Mononuclear cell (primary cell): ENCODE data around the gene HUNK. TPM values are rescaled to one million over a fixed set of nuclear protein-coding genes. Genes with fewer than 3 reads are reported as not detected.

Experiments
- H3K27me3 ChIP-seq: 2 replicates; pipeline ENCODE4 v1.6.0; 2011; ENCODE audit warnings: low read length, control low read depth; ENCODE audit not compliant: insufficient read depth
- H3K4me1 ChIP-seq: 2 replicates; pipeline ENCODE4 v1.5.1; 2011; ENCODE audit warnings: mild to moderate bottlenecking, low read length, control low read depth; ENCODE audit not compliant: insufficient read depth
- H3K4me3 ChIP-seq: 2 replicates; pipeline ENCODE4 v1.5.1; 2011; ENCODE audit warnings: mild to moderate bottlenecking, low read length, moderate library complexity
- H3K9me3 ChIP-seq: 2 replicates; pipeline ENCODE4 v1.5.1; 2011; ENCODE audit warnings: low read depth, mild to moderate bottlenecking, control low read depth, low read length
- total RNA-seq: library from RNA; depleted of rRNA; stranded (reverse); fragments of >200 nt; gene quantifications from one replicate; pipeline ENCODE4 v1.2.3, GENCODE V29; 2012

Gene HUNK
- total RNA-seq, 1 donor: 0.10 TPM

GRCh38 chr21:31915566-31915965, 42.7 kb downstream of the HUNK start:
- Histone ChIP-seq H3K4me1 (no peaks in the 10 kb centered on the region), H3K4me3 (no peak overlapping the region), H3K27me3 (no peaks in the 10 kb centered on the region), H3K9me3 (no peaks in the 10 kb centered on the region)

- Histone ChIP-seq H3K9me3 (no peaks in the 10 kb centered on the region), H3K4me1 (no peaks in the 10 kb centered on the region), H3K27me3 (no peaks in the 10 kb centered on the region), H3K4me3 (no peak overlapping the region)
Observed at GRCh38 chr21:31917108-31917507, 44.3 kb downstream of the HUNK start.

DNA sequence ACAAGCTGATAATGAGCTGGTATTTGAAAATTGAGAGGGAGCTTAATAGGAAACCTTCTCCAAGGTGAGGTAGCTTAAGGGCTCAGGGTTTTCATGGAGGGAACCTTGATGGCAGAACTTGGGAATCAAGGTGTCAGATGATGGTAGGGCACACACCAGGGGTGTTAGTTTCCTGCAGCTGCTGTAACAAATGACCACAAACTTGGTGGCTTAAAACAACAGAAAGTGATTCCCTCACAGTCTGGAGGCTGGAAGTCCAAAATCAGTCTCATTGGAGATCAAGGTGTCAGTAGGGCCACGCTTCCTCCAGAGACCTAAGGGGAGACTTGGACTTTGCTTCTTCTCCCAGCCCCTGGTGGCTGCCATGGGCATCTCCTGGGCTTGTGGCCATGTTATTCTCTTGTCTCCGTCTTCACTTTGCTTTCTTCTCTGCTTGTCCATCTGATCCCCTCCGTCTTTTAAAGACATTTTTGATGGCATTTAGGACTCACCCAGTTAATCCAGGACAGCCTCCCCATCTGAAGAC, 45.5 kb downstream of the HUNK start:
- no peaks in the 10 kb centered on the region for H3K9me3 ChIP-seq
- H3K4me3 ChIP-seq: no peak overlapping the region
- no peaks in the 10 kb centered on the region for H3K27me3 ChIP-seq
- no peaks in the 10 kb centered on the region for H3K4me1 ChIP-seq

DNA sequence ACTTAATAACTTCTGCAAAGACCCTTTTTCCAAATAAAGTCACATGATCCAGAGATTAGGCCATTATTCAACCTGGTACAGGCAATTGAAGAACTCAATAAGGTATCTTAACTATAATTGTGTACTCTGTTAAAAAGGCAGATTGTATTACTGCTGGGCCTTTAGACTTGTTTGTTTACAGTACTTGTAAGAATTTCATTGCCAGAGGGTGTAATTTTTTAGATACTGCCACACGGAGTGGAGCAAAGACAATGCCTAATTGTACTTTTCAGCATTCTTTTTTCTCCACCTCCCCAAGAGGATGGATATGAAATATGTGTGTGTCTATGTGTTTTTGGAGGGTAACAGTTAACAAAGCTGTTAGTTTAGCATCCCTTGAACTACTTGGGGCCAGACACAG, 47.5 kb downstream of the HUNK start:
- Histone ChIP-seq H3K4me3 (no peak overlapping the region), H3K27me3 (no peaks in the 10 kb centered on the region), H3K9me3 (no peaks in the 10 kb centered on the region), H3K4me1 (no peaks in the 10 kb centered on the region)

DNA sequence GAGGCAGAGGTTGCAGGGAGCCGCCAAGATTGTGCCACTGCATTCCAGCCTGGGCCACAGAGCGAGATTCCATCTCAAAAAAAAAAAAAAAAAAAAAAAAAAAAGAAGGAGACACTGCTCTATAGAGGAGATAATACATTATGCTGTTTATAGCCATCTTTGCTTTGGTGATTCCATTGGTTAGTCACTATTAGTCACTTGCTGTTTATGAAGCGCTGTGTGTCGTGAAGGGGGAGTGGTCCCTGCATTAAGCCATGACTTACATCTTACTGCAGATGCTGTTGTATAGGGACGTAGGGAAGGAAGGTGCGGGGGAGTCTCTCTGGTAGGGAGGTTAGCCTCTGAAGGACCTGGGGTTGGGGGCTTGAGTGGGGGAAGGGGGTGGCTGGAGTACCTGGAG, 48.3 kb downstream of the HUNK start:
- Histone ChIP-seq H3K4me1 (no peaks in the 10 kb centered on the region), H3K9me3 (no peaks in the 10 kb centered on the region), H3K27me3 (no peaks in the 10 kb centered on the region), H3K4me3 (no peak overlapping the region)

DNA sequence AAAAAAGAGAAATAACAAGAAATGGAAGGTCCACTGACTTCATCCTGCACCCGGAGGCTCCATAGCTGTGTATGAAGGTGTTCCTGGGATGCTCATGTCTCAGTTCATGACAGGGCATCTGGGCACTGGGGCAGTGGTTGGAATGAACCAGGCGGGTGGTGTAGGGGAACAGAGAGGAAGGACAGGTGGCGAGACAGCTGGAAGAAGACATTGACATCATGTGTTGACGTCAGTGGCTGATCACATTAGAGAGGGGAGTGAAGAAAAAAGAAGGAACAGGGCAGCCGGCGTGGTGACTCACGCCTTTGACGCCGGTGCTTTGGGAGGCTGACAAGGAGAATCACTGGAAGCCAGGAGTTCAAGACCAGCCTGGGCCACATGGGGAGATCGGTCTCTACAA, 50.1 kb downstream of the HUNK start:
- Histone ChIP-seq H3K4me1 (no peaks in the 10 kb centered on the region), H3K9me3 (no peaks in the 10 kb centered on the region), H3K4me3 (no peak overlapping the region), H3K27me3 (no peaks in the 10 kb centered on the region)

DNA sequence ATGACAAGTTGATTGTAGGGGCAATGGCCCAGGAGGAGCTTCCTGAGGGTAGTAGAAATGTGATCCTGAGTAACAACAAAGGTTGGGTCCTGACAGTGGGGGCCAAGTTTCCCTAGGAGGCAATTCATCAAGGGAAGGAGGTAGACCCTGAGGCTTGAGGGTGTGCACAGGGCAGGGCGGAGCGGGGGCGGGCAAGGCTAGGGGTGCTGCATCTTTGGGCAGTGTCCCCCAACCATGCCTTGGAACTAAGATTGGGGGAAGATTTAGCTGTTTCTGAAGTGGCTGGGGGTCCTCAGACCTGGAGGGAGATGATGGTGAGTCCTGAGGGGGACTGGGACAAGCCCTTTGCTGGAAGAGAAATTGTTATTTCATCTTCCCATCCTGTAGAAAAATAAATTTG, 50.9 kb downstream of the HUNK start:
- Histone ChIP-seq H3K9me3 (no peaks in the 10 kb centered on the region), H3K4me1 (no peaks in the 10 kb centered on the region), H3K4me3 (no peak overlapping the region), H3K27me3 (no peaks in the 10 kb centered on the region)

DNA sequence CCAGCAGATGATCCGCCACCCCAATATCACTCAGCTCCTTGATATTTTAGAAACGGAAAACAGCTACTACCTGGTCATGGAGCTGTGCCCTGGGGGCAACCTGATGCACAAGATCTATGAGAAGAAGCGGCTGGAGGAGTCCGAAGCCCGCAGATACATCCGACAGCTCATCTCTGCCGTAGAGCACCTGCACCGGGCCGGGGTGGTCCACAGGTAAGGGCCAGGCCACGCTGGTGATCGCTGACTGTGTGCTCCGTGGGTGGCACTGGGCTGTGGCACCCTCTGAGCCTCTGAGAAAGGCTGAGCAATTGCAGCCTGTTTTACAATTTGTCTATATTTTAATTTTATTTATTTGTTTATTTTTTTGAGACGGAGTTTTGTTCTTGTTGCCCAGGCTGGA, 51.7 kb downstream of the HUNK start:
- H3K4me3 ChIP-seq: no peak overlapping the region
- H3K9me3 ChIP-seq: no peaks in the 10 kb centered on the region
- H3K27me3 ChIP-seq: no peaks in the 10 kb centered on the region
- no peaks in the 10 kb centered on the region for H3K4me1 ChIP-seq

DNA sequence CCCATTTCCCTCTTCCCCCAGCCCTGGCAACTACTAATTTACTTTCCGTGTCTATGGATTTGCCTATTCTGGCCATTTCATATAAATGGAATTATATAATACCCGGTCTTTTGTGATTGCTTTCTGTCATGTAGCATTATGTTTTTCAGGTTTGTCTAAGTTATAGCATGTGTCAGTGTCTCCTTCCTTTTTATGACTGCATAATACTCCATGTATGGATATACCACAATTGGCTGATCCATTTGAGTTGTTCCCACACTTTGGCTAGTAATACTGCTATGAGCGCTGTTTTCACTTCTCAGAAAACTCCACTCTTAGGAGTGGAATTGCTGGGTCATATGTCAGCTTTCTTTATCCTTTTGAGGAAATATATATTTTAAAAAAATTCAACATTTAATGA, 53.7 kb downstream of the HUNK start:
- Histone ChIP-seq H3K4me1 (no peaks in the 10 kb centered on the region), H3K9me3 (no peaks in the 10 kb centered on the region), H3K27me3 (no peaks in the 10 kb centered on the region), H3K4me3 (no peak overlapping the region)

- Histone ChIP-seq H3K9me3 (no peaks in the 10 kb centered on the region), H3K4me3 (no peak overlapping the region), H3K27me3 (no peaks in the 10 kb centered on the region), H3K4me1 (no peaks in the 10 kb centered on the region)
Observed at GRCh38 chr21:31927689-31928353, 55.0 kb downstream of the HUNK start.

DNA sequence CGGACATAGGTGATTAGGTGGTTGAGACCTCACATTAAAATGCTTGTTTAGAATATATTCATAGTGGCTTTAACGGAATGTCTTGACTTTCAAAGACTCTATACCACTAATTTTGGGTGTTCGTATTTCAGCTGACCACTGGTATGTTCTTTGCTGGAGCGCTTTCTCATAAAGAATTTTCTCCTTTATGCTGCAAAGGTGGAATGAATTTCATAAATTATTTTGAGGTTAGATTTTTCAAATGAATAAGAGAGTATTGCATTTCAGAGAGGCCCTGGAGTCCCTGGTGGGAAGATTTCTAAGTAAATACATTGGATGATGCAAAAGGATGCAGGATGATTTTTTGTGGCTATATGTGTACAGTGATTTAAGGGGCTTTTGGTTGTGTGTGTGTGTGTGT, 55.8 kb downstream of the HUNK start:
- H3K27me3 ChIP-seq: no peaks in the 10 kb centered on the region
- H3K4me1 ChIP-seq: no peaks in the 10 kb centered on the region
- H3K9me3 ChIP-seq: no peaks in the 10 kb centered on the region
- no peak overlapping the region for H3K4me3 ChIP-seq

- no peaks in the 10 kb centered on the region for H3K9me3 ChIP-seq
- H3K27me3 ChIP-seq: no peaks in the 10 kb centered on the region
- H3K4me1 ChIP-seq: no peaks in the 10 kb centered on the region
Observed at GRCh38 chr21:31929548-31929947, 56.7 kb downstream of the HUNK start.

DNA sequence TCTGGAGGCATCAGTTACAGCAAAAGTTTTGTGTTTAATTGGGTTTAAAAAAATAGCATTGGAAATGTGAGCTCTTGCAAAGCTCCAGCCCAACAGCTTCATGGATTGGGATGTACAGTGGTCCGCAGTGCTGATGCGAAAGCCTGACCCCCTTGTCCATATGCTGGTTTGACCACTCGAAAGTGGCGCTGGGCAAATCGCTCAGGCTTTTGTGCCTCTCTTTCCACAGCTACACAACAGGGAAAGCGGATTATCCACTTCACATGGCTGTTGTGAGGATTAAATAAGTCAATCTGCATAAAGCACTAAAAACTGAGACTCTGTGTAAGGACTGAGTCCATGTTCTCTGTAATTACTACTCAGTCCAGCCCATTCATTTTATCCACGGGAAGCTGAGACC, 57.2 kb downstream of the HUNK start:
- Histone ChIP-seq H3K27me3 (no peaks in the 10 kb centered on the region), H3K4me3 (no peak overlapping the region)

More at GRCh38 chr21:31929548-31929947, 56.7 kb downstream of the HUNK start:
- no peak overlapping the region for H3K4me3 ChIP-seq

GRCh38 chr21:31931644-31932469, 59.0 kb downstream of the HUNK start:
- no peak overlapping the region for H3K4me3 ChIP-seq
- no peaks in the 10 kb centered on the region for H3K27me3 ChIP-seq
- H3K9me3 ChIP-seq: no peaks in the 10 kb centered on the region
- H3K4me1 ChIP-seq: no peaks in the 10 kb centered on the region

More for the DNA sequence above, 57.2 kb downstream of the HUNK start:
- no peaks in the 10 kb centered on the region for H3K9me3 ChIP-seq
- no peaks in the 10 kb centered on the region for H3K4me1 ChIP-seq

DNA sequence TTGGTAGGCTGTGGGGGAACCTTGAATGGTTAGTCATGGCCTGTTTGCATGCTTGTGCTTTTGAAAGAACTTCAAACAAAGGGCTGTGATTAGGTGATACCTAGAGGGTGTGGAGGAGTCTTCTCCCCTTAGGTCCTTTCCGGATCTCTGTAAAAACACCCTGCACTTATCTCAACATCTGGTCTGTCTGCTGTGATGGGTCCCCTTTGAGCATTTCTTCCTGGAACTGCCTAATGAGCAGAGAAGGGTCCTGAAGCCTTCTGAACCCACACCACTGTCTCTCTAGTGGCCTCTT, 59.6 kb downstream of the HUNK start:
- Histone ChIP-seq H3K9me3 (no peaks in the 10 kb centered on the region), H3K4me3 (no peak overlapping the region), H3K4me1 (no peaks in the 10 kb centered on the region), H3K27me3 (no peaks in the 10 kb centered on the region)

DNA sequence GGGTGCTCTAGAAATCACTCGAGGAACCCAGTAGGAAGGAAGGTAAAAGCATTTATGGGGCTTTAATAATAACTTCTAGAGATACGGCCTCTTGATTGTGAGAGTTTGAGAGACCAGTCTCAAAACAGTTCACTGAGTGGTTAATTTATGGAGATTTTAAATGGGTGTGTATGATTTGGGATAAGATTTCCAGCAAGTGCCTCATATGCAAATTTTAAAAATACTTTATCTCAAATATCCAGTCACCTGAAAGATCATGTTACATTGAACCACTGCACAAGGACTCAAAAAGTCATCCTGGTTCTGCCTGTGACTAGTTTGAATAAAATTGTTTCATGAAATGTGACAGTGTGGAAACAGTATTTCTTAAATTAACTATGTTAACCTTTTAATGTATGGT, 64.5 kb downstream of the HUNK start:
- Histone ChIP-seq H3K4me3 (no peak overlapping the region), H3K9me3 (no peaks in the 10 kb centered on the region), H3K27me3 (no peaks in the 10 kb centered on the region), H3K4me1 (no peaks in the 10 kb centered on the region)
